HG03280 (cell line): ENCODE data around the gene DYNLT2.
"Not testable (repeated sequence)": the region's sequence is repeated elsewhere in the genome, so short reads cannot be mapped to it uniquely, and the experiment has no call there.

Experiments used
- ATAC-seq: cut with Tn5 transposase; IDR thresholded peaks from one replicate; pipeline ENCODE4 v1.9.1; 2021; ENCODE audit warnings: mild to moderate bottlenecking, moderate library complexity; ENCODE audit not compliant: unreplicated experiment

Gene DYNLT2

GRCh38 chr6:169783971-169784820 lies 32.8 kb upstream of the DYNLT2 start:
- no peak for ATAC-seq

- ATAC-seq: no peak
Measured at GRCh38 chr6:169783401-169783800, 32.0 kb upstream of the DYNLT2 start.

GRCh38 chr6:169782966-169783365 lies 31.6 kb upstream of the DYNLT2 start:
- no peak for ATAC-seq

GRCh38 chr6:169780571-169781091 lies 29.3 kb upstream of the DYNLT2 start:
- no peak for ATAC-seq

GRCh38 chr6:169779896-169780295 lies 28.5 kb upstream of the DYNLT2 start:
- no peak for ATAC-seq

- ATAC-seq: no peak
Measured at GRCh38 chr6:169779092-169779815, 27.9 kb upstream of the DYNLT2 start.

GRCh38 chr6:169778646-169779045 lies 27.3 kb upstream of the DYNLT2 start:
- no peak for ATAC-seq

- no peak for ATAC-seq
Measured at GRCh38 chr6:169777896-169778295, 26.5 kb upstream of the DYNLT2 start.

- no peak for ATAC-seq
Measured at GRCh38 chr6:169776379-169776778, 25.0 kb upstream of the DYNLT2 start.

GRCh38 chr6:169775321-169775720 lies 23.9 kb upstream of the DYNLT2 start:
- no peak for ATAC-seq

GRCh38 chr6:169774347-169774746 lies 23.0 kb upstream of the DYNLT2 start:
- no peak for ATAC-seq

- ATAC-seq: no peak
Measured at GRCh38 chr6:169766921-169767736, 15.8 kb upstream of the DYNLT2 start.

- no peak for ATAC-seq
Measured at GRCh38 chr6:169766232-169766631, 14.9 kb upstream of the DYNLT2 start.

- ATAC-seq: not testable (repeated sequence)
Measured at GRCh38 chr6:169765789-169766188, 14.4 kb upstream of the DYNLT2 start.

- no peak for ATAC-seq
Measured at GRCh38 chr6:169763881-169764280, 12.5 kb upstream of the DYNLT2 start.

- ATAC-seq: no peak
Measured at GRCh38 chr6:169763308-169763707, 11.9 kb upstream of the DYNLT2 start.

- ATAC-seq: no peak
Measured at GRCh38 chr6:169755162-169755561, 3.8 kb upstream of the DYNLT2 start.

GRCh38 chr6:169752074-169752623 lies 777 bp upstream of the DYNLT2 start:
- ATAC-seq: no peak

GRCh38 chr6:169746556-169746955 lies 4.8 kb downstream of the DYNLT2 start:
- ATAC-seq: no peak

GRCh38 chr6:169745405-169745804 lies 6.0 kb downstream of the DYNLT2 start:
- no peak for ATAC-seq

- no peak for ATAC-seq
Measured at GRCh38 chr6:169741344-169741743, 10.0 kb downstream of the DYNLT2 start.
